CD4-positive, alpha-beta T cell (primary cell): ENCODE data around the gene CFAP61. TPM values are rescaled to one million over a fixed set of nuclear protein-coding genes. Genes with fewer than 3 reads are reported as not detected.

Experiments
- ATAC-seq: fragments of 200-7000 bp; cut with Tn5 transposase; one replicate; pipeline ENCODE4 v1.10.0; 2022; ENCODE audit warnings: mild to moderate bottlenecking; ENCODE audit not compliant: poor library complexity
- CTCF ChIA-PET: fragments of 350-600 bp; sonication (Branson Sonifier 250); formaldehyde crosslinking; loops from one replicate; lab custom pipeline; 2021; ENCODE audit warnings: antibody characterized with exemption, inconsistent platforms; lab: Charles Lee
- POLR2A ChIA-PET: fragments of 350-600 bp; sonication (Branson Sonifier 250); formaldehyde crosslinking; loops from one replicate; lab custom pipeline; 2021; ENCODE audit warnings: antibody characterized with exemption, inconsistent platforms; lab: Charles Lee
- DNase-seq, 14 experiments: peaks; one replicate each; pipeline ENCODE4 v3.0.0-alpha.2; 2013 to 2020; ENCODE audit warnings: mixed read lengths in 2 of 14
- H3K27ac ChIP-seq, 2 donors: one replicate each; pipeline versions ENCODE4 v1.5.1 to v1.7.0; 2013; ENCODE audit warnings: low read length in 2 of 2, low read depth in 1 of 2, mild to moderate bottlenecking in 1 of 2
- H3K27me3 ChIP-seq, 2 experiments: 1 replicate in 1 of 2; 2 replicates in 1 of 2; pipeline versions ENCODE4 v1.6.1 to v1.7.0; 2013; ENCODE audit warnings: low read length in 2 of 2, control low read depth in 1 of 2, mild to moderate bottlenecking in 1 of 2, moderate library complexity in 1 of 2; ENCODE audit not compliant: insufficient read depth in 2 of 2, control insufficient read depth in 1 of 2
- H3K36me3 ChIP-seq: one replicate; pipeline ENCODE4 v1.6.1; 2013; ENCODE audit warnings: low read length, control low read depth; ENCODE audit not compliant: insufficient read depth
- H3K4me1 ChIP-seq: one replicate; pipeline ENCODE4 v1.6.1; 2013; ENCODE audit warnings: low read length, control low read depth; ENCODE audit not compliant: insufficient read depth
- H3K4me3 ChIP-seq: one replicate; pipeline ENCODE4 v1.5.1; 2013; ENCODE audit warnings: mild to moderate bottlenecking, low read length, moderate library complexity
- H3K9me3 ChIP-seq, 2 experiments: 1 replicate in 1 of 2; 2 replicates in 1 of 2; pipeline versions ENCODE4 v1.6.1 to v1.7.0; 2013; ENCODE audit warnings: low read length in 2 of 2, mild to moderate bottlenecking in 2 of 2, control low read depth in 1 of 2, moderate library complexity in 1 of 2; ENCODE audit not compliant: control insufficient read depth in 1 of 2, insufficient read depth in 1 of 2
- H3K27ac Mint-ChIP-seq: one replicate; pipeline ENCODE4 v1.8.0; 2020; ENCODE audit warnings: mixed read lengths
- H3K27me3 Mint-ChIP-seq: one replicate; pipeline ENCODE4 v1.8.0; 2021; ENCODE audit warnings: mixed read lengths
- H3K36me3 Mint-ChIP-seq: one replicate; pipeline ENCODE4 v1.8.0; 2021; ENCODE audit warnings: low read depth, mixed read lengths
- H3K4me1 Mint-ChIP-seq: one replicate; pipeline ENCODE4 v1.8.0; 2021; ENCODE audit warnings: low read depth, mixed read lengths
- H3K4me3 Mint-ChIP-seq: one replicate; pipeline ENCODE4 v1.8.0; 2020; ENCODE audit warnings: mild to moderate bottlenecking, mixed read lengths
- H3K9me3 Mint-ChIP-seq: one replicate; pipeline ENCODE4 v1.8.0; 2020; ENCODE audit warnings: mixed read lengths
- intact Hi-C, 2 experiments: fragments of 100-400 bp; cut with DNase I in 1 of 2; cut with micrococcal nuclease in 1 of 2; formaldehyde crosslinking; loops; one replicate each; pipeline versions ENCODE4 v1.15.1 to v1.9.0; 2023 to 2025; cut with DNase I, micrococcal nuclease
- total RNA-seq, 174 experiments: library from RNA in 2 of 174; stranded (reverse) in 2 of 174; gene quantifications; one replicate each; pipeline ENCODE4 v1.2.3 and lab custom pipeline; 2021 to 2026
- TF ChIP-seq, protein P1 (sequence below): fragments of 200-600 bp; IDR thresholded peaks from one replicate; pipeline ENCODE4 v1.8.0; 2022; ENCODE audit warnings: antibody characterized with exemption, mild to moderate bottlenecking

CFAP61 gene
- total RNA-seq, 2 experiments from 2014 or later = not detected

DNA sequence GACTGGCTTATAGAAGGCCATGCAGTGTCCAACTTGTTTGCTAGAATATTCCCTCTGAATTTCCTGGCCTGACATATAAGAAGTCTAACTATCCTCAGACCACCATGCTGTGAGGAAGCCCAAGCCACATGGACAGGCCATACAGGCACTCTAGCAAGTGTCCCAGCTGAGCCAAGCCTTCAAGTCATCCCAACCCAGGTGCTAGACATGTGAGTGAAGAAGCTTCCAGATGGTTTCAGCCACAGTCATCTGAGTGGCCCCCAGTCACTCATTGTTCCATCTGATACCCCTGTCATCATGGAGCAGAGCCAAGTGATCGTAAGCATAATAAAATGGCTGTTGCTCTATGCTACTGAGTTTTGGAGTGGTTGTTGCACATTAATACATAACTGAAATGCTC is 269.6 kb downstream of the CFAP61 start:
- Histone ChIP-seq H3K27ac (no peak overlapping the region), H3K4me3 (no peak overlapping the region), H3K4me1 (no peaks in the 10 kb centered on the region), H3K9me3 (peaks cover 0 to 15% of the 10 kb centered on the region in 2 experiments), H3K36me3 (no peaks in the 10 kb centered on the region), H3K27me3 (peaks cover 0 to 2% of the 10 kb centered on the region in 2 experiments)
- intact Hi-C loops = no loop called here
- Mint-ChIP-seq H3K36me3 (no peaks in the 10 kb centered on the region), H3K27me3 (peaks cover 12% of the 10 kb centered on the region), H3K27ac (no peak overlapping the region), H3K9me3 (peaks cover 4% of the 10 kb centered on the region), H3K4me1 (no peaks in the 10 kb centered on the region), H3K4me3 (no peak overlapping the region)
- ChIA-PET POLR2A (no interaction called here), CTCF (no interaction called here)
- ATAC-seq (no peak), DNase-seq (no peak)
- TF ChIP-seq, protein P1, sequence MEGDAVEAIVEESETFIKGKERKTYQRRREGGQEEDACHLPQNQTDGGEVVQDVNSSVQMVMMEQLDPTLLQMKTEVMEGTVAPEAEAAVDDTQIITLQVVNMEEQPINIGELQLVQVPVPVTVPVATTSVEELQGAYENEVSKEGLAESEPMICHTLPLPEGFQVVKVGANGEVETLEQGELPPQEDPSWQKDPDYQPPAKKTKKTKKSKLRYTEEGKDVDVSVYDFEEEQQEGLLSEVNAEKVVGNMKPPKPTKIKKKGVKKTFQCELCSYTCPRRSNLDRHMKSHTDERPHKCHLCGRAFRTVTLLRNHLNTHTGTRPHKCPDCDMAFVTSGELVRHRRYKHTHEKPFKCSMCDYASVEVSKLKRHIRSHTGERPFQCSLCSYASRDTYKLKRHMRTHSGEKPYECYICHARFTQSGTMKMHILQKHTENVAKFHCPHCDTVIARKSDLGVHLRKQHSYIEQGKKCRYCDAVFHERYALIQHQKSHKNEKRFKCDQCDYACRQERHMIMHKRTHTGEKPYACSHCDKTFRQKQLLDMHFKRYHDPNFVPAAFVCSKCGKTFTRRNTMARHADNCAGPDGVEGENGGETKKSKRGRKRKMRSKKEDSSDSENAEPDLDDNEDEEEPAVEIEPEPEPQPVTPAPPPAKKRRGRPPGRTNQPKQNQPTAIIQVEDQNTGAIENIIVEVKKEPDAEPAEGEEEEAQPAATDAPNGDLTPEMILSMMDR = no peak

DNA sequence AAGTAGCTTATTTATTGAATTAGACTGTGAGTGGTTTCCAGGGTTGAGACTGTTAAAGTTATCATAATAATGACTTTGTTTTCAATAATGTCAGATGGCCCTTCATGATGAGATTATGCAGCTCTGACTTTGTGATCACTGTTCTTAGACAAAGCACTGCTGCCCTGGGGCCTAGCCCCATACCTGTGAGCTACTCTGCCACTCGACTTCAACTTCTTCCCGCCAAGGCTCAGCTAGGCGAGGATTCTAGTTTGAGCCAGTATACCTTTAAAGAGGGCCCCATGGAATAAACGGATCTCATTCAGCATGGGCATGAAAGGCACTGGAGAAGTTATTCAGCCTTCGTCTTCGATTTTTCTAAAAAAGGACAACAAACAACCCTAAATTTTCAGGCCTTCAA is 270.6 kb downstream of the CFAP61 start:
- Mint-ChIP-seq H3K4me3 (no peak overlapping the region), H3K4me1 (no peaks in the 10 kb centered on the region), H3K27ac (no peak overlapping the region), H3K27me3 (peaks cover 5% of the 10 kb centered on the region), H3K9me3 (peaks cover 4% of the 10 kb centered on the region), H3K36me3 (no peaks in the 10 kb centered on the region)
- no peak for DNase-seq
- ChIA-PET CTCF (interaction anchor here (0.9 kb wide), 1 partner anchor 23 kb away, joined by 3 read pairs; no protein-coding TSS in a partner anchor), POLR2A (no interaction called here)
- intact Hi-C loops = no loop called here
- Histone ChIP-seq H3K27ac (no peak overlapping the region), H3K4me1 (no peaks in the 10 kb centered on the region), H3K36me3 (no peaks in the 10 kb centered on the region), H3K27me3 (no peaks in the 10 kb centered on the region), H3K4me3 (no peak overlapping the region), H3K9me3 (peaks cover 0 to 6% of the 10 kb centered on the region in 2 experiments)
- ATAC-seq = no peak
- TF ChIP-seq, protein P1 = no peak

DNA sequence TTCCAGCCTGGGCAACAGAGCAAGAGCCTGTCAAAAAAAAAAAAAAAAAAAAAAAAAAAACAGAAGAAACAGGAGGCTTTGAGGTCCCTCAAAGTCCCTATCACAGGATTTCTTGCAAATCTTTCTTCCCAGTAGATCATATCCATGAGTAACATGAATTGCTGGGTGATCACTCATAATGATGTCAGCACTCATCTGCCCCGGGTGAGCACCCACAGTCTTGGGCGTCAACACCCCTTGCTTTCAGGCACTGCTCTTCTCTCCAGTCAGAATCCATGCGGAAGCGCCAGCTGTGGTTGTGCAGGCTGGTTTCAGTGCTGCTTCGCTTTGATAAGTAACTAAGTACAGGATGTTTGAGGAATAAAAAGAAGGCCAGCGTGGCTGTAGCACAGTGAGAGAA is 275.4 kb downstream of the CFAP61 start:
- intact Hi-C loops = no loop called here
- ATAC-seq (no peak), DNase-seq (no peak)
- POLR2A ChIA-PET = interaction anchor here (0.6 kb wide), 1 partner anchor 1181 kb away, joined by 3 read pairs; no protein-coding TSS in a partner anchor
- no peak overlapping the region for H3K4me3 Mint-ChIP-seq
- H3K27ac Mint-ChIP-seq = no peak overlapping the region
- CTCF ChIA-PET = no interaction called here
- Histone ChIP-seq H3K27ac (no peak overlapping the region), H3K36me3 (no peaks in the 10 kb centered on the region), H3K4me3 (no peak overlapping the region), H3K27me3 (no peaks in the 10 kb centered on the region), H3K4me1 (no peaks in the 10 kb centered on the region), H3K9me3 (no peaks in the 10 kb centered on the region)
- no peaks in the 10 kb centered on the region for H3K36me3 Mint-ChIP-seq
- no peaks in the 10 kb centered on the region for H3K9me3 Mint-ChIP-seq
- no peaks in the 10 kb centered on the region for H3K4me1 Mint-ChIP-seq
- TF ChIP-seq, protein P1 = no peak
- peaks cover 9% of the 10 kb centered on the region for H3K27me3 Mint-ChIP-seq
